Glutamatergic neuron (in vitro differentiated cells): ENCODE results near the gene PAPOLA. TPM values are rescaled to one million over a fixed set of nuclear protein-coding genes. Genes with fewer than 3 reads are reported as not detected.

Source experiments
- DNase-seq: peaks from one replicate; pipeline ENCODE4 v3.0.0; 2022
- H3K27ac Mint-ChIP-seq: one replicate; pipeline ENCODE4 v1.8.0; 2020; ENCODE audit warnings: mild to moderate bottlenecking, mixed read lengths, inconsistent platforms; ENCODE audit not compliant: unreplicated experiment
- H3K27me3 Mint-ChIP-seq: one replicate; pipeline ENCODE4 v1.8.0; 2020; ENCODE audit warnings: mild to moderate bottlenecking, moderate library complexity, mixed read lengths, inconsistent platforms; ENCODE audit not compliant: unreplicated experiment
- H3K36me3 Mint-ChIP-seq: one replicate; pipeline ENCODE4 v1.8.0; 2020; ENCODE audit warnings: mild to moderate bottlenecking, mixed read lengths, inconsistent platforms; ENCODE audit not compliant: unreplicated experiment
- H3K4me1 Mint-ChIP-seq: one replicate; pipeline ENCODE4 v1.8.0; 2020; ENCODE audit warnings: mild to moderate bottlenecking, low read depth, mixed read lengths, inconsistent platforms; ENCODE audit not compliant: unreplicated experiment
- H3K4me3 Mint-ChIP-seq: one replicate; pipeline ENCODE4 v1.8.0; 2020; ENCODE audit warnings: mild to moderate bottlenecking, mixed read lengths, inconsistent platforms; ENCODE audit not compliant: unreplicated experiment
- H3K9me3 Mint-ChIP-seq: one replicate; pipeline ENCODE4 v1.8.0; 2020; ENCODE audit warnings: mild to moderate bottlenecking, moderate library complexity, mixed read lengths, inconsistent platforms; ENCODE audit not compliant: unreplicated experiment
- total RNA-seq: library from RNA; stranded (reverse); fragmentation: NEBNext Ultra II Directional; extraction: Animal tissue kit (Norgen Biotek cat#: 25700); gene quantifications from one replicate; pipeline ENCODE4 v1.2.1, GENCODE V29; 2021; ENCODE audit not compliant: unreplicated experiment
- TF ChIP-seq, protein P1 (sequence below): fragments of 200-600 bp; sonication (generic); IDR thresholded peaks from one replicate; pipeline ENCODE4 v1.5.0; 2021; ENCODE audit not compliant: partially characterized antibody, unreplicated experiment

PAPOLA gene
- total RNA-seq, 1 donor from 2014 or later, result 169 TPM

- no peaks in the 10 kb centered on the region for H3K36me3 Mint-ChIP-seq
- peaks cover 5% of the 10 kb centered on the region for H3K4me1 Mint-ChIP-seq
- DNase-seq, result no peak
- H3K27me3 Mint-ChIP-seq, result no peaks in the 10 kb centered on the region
- no peaks in the 10 kb centered on the region for H3K9me3 Mint-ChIP-seq
- TF ChIP-seq, protein P1, sequence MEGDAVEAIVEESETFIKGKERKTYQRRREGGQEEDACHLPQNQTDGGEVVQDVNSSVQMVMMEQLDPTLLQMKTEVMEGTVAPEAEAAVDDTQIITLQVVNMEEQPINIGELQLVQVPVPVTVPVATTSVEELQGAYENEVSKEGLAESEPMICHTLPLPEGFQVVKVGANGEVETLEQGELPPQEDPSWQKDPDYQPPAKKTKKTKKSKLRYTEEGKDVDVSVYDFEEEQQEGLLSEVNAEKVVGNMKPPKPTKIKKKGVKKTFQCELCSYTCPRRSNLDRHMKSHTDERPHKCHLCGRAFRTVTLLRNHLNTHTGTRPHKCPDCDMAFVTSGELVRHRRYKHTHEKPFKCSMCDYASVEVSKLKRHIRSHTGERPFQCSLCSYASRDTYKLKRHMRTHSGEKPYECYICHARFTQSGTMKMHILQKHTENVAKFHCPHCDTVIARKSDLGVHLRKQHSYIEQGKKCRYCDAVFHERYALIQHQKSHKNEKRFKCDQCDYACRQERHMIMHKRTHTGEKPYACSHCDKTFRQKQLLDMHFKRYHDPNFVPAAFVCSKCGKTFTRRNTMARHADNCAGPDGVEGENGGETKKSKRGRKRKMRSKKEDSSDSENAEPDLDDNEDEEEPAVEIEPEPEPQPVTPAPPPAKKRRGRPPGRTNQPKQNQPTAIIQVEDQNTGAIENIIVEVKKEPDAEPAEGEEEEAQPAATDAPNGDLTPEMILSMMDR, result no peak
- no peak overlapping the region for H3K27ac Mint-ChIP-seq
- no peak overlapping the region for H3K4me3 Mint-ChIP-seq
Measured at GRCh38 chr14:96512122-96512521, 9.9 kb downstream of the PAPOLA start.

DNA sequence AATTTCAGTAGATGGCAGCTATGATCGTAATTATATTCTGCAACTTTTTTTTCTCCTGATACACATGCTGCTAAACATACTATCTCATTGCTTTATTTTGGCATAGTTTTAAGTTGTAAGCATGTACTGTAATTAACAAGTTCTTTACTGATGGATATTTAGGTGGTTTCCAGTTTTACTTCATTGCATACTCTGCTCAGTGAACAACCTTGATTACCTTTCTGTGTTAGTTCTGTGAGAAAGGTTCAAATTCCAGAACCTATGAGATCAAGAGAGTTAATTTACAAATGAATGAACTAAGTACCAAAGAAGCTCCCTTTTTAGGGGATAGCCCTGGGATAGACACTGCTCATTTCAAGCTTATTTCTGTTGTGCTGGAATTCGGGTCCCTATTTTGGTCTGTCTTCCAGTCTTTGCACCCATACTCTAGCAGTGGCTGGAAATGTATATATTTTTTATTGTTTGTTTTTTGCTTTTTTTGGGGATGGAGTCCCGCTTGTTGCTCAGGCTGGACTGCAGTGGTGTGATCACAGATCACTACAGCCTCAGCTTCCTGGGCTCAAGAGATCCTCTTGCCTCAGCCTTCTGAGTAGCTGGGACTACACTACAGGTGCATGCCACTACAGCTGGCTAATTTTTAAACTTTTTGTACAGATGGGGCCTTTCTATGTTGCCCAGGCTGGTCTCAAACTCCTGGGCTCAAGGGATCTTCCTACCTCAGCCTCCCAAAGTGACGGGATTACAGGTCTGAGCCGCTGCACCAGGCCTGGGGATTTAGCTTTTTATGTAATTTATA is 10.6 kb downstream of the PAPOLA start:
- H3K36me3 Mint-ChIP-seq, result no peaks in the 10 kb centered on the region
- TF ChIP-seq, protein P1, result no peak
- no peak overlapping the region for H3K4me3 Mint-ChIP-seq
- no peaks in the 10 kb centered on the region for H3K27me3 Mint-ChIP-seq
- H3K27ac Mint-ChIP-seq, result no peak overlapping the region
- peaks cover 5% of the 10 kb centered on the region for H3K4me1 Mint-ChIP-seq
- no peaks in the 10 kb centered on the region for H3K9me3 Mint-ChIP-seq
- no peak for DNase-seq

DNA sequence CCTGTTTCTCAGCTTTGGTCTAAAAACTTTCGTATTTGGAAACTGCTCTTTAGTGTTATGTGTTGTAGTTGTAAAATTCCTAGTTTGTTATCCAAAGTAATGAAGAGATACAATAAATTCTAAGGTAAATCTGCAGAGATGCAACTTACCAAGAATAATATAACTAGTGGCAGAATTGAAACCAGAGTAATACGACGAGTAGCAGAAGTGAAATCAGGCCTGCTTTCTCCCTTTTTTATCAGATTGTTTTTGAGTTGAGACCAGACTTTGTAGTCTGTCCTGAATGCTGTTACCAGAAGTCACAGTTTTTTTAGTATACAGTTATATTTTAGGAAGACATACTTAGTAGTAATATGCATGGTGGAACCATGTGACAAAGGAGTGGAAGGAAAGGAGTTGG is 12.5 kb downstream of the PAPOLA start:
- Mint-ChIP-seq H3K27ac (no peak overlapping the region), H3K4me1 (peaks cover 5% of the 10 kb centered on the region)

GRCh38 chr14:96515731-96516130 is 13.5 kb downstream of the PAPOLA start:
- Mint-ChIP-seq H3K36me3 (no peaks in the 10 kb centered on the region), H3K4me1 (peaks cover 5% of the 10 kb centered on the region), H3K9me3 (no peaks in the 10 kb centered on the region), H3K27ac (no peak overlapping the region), H3K4me3 (no peak overlapping the region), H3K27me3 (no peaks in the 10 kb centered on the region)
- DNase-seq, result no peak
- TF ChIP-seq, protein P1, result no peak

More for the DNA sequence above, 12.5 kb downstream of the PAPOLA start:
- Mint-ChIP-seq H3K9me3 (no peaks in the 10 kb centered on the region), H3K4me3 (no peak overlapping the region), H3K27me3 (no peaks in the 10 kb centered on the region), H3K36me3 (no peaks in the 10 kb centered on the region)
- TF ChIP-seq, protein P1, result no peak
- DNase-seq, result no peak

DNA sequence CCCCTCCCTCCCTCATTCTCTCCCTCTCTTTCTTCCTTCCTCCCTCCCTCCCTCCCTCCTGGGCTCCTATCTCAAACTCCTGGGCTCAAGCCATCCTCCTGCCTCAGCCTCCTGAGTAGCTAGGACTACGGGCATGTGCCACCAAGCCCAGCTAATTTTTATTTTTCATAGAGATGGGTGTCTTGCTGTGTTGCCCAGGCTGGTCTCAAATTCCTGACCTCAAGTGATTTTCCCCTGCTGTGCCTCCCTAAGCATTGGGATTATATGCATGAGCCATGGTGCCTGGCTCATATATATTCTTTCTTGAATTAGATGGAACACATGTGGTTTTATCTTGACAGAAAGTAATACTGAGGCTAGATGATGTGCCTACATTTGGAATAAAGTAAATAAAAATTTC is 14.2 kb downstream of the PAPOLA start:
- Mint-ChIP-seq H3K36me3 (no peaks in the 10 kb centered on the region), H3K4me1 (peaks cover 5% of the 10 kb centered on the region), H3K9me3 (no peaks in the 10 kb centered on the region), H3K4me3 (no peak overlapping the region), H3K27me3 (no peaks in the 10 kb centered on the region), H3K27ac (no peak overlapping the region)
- no peak for DNase-seq
- TF ChIP-seq, protein P1, result no peak
